Suppressor macrophage treated with lipopolysaccharide for 4 hours (primary cell): ENCODE results near the gene KLF2.

Experiments used
- DNase-seq: peaks from one replicate; pipeline ENCODE4 v3.0.0-alpha.2; 2020

KLF2 gene

GRCh38 chr19:16309643-16310042 lies 15.0 kb upstream of the KLF2 start:
- DNase-seq = no peak

- DNase-seq = peak; percentile 77
Measured at GRCh38 chr19:16315825-16316505, 8.7 kb upstream of the KLF2 start.

GRCh38 chr19:16316506-16316882 lies 8.1 kb upstream of the KLF2 start:
- no peak for DNase-seq

GRCh38 chr19:16319481-16319880 lies 5.1 kb upstream of the KLF2 start:
- no peak for DNase-seq

GRCh38 chr19:16320987-16321386 lies 3.6 kb upstream of the KLF2 start:
- no peak for DNase-seq

GRCh38 chr19:16325161-16325527 lies 518 bp downstream of the KLF2 start:
- DNase-seq = peak; percentile 36

- no peak for DNase-seq
Measured at GRCh38 chr19:16325641-16326400, 1.2 kb downstream of the KLF2 start.

GRCh38 chr19:16326401-16327168 lies 2.0 kb downstream of the KLF2 start:
- DNase-seq = no peak

GRCh38 chr19:16327169-16327475 lies 2.5 kb downstream of the KLF2 start:
- no peak for DNase-seq

- DNase-seq = no peak
Measured at GRCh38 chr19:16327501-16327900, 2.9 kb downstream of the KLF2 start.

GRCh38 chr19:16327911-16328823 lies 3.5 kb downstream of the KLF2 start:
- peak; percentile 98 for DNase-seq

- no peak for DNase-seq
Measured at GRCh38 chr19:16328824-16329482, 4.3 kb downstream of the KLF2 start.

GRCh38 chr19:16330368-16330801 lies 5.8 kb downstream of the KLF2 start:
- peak; percentile 82 for DNase-seq

GRCh38 chr19:16330806-16331690 lies 6.4 kb downstream of the KLF2 start:
- DNase-seq = no peak

- DNase-seq = no peak
Measured at GRCh38 chr19:16333001-16333586, 8.5 kb downstream of the KLF2 start.

- peak; percentile 63 for DNase-seq
Measured at GRCh38 chr19:16334411-16334810, 9.8 kb downstream of the KLF2 start.

GRCh38 chr19:16335226-16335625 lies 10.6 kb downstream of the KLF2 start:
- no peak for DNase-seq

GRCh38 chr19:16336571-16336970 lies 11.9 kb downstream of the KLF2 start:
- no peak for DNase-seq

- DNase-seq = no peak
Measured at GRCh38 chr19:16337809-16338469, 13.3 kb downstream of the KLF2 start.
